IPS-18c (cell line): Measurements from ENCODE around the gene PIGC.

Experiments
- H3K4me3 ChIP-seq: 2 replicates; pipeline ENCODE4 v1.7.0; 2013; ENCODE audit warnings: low read depth, mild to moderate bottlenecking, low read length, moderate library complexity; ENCODE audit not compliant: insufficient read depth
- H3K9me3 ChIP-seq: one replicate; pipeline ENCODE4 v1.6.1; 2013; ENCODE audit warnings: mild to moderate bottlenecking, low read length, moderate library complexity; ENCODE audit not compliant: control insufficient read depth, insufficient read depth

The PIGC gene

DNA sequence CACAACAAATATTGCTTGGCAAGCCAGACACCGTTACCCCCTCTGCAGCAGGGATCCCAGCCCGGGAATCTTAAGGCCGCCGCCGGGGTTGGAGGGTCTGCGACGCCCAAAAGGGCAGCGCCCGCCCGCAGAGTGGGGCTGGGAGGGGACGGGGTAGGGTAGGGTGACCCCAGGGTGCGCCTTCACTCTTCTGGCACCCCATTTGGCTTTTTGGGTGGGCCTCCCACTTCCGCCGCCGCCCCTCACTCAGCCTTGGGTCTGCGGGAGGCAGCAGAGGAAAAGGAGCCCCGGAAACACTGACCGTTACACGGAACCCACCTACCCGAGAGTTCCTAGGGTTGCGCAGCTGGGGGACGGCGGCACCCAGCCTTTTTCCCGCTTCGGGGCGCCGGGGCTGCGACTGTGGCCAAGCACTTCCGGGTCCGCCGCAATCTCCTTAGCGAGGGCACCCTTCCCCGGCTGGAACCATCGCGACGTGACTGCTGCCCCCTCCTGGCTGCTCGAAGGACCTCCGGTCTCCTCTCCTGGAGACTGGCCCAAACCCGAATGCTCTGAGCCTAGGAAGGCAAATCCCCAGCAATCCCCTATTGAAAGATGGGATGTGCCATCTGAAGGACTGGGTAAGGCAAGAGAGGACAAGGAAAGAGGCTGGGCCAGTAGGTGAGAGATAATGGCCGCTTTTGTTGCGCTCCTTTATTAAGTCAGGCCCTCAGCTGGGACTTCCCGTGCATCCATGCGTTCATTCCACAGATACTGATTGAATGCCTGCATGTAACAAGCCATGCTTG, at the start of gene PIGC:
Gene PIGC, minus strand, starts transcription at position 404 of the 788 bp plus-strand sequence. CDS start 1,447 bp downstream, outside the sequence.
- H3K4me3 ChIP-seq = peak within 1 kb of the TSS; percentile 88
- no peaks in the 10 kb centered on the region for H3K9me3 ChIP-seq

DNA sequence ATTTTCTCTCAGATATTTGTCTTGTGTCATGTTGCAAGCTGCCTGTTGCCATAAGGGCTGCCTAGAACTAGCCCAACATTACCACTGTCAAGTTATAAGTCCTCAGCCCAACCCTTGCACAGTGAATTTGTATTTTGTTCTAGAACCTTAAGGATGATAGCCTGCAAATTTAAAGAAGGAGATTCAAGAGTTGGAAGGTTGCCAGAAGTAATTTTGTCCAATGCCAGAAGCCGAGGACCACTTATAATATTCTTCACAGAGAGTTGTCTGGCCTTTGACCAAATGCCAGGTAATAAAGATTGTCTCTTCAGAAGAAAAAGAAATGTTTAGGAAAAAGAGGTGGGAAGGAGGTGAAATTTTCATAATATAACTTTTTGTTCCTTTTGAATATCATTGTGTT, 48.6 kb upstream of the PIGC start:
- H3K9me3 ChIP-seq = no peaks in the 10 kb centered on the region
- H3K4me3 ChIP-seq = no peak overlapping the region

- no peaks in the 10 kb centered on the region for H3K9me3 ChIP-seq
- no peak overlapping the region for H3K4me3 ChIP-seq
These were observed 46.0 kb upstream of the PIGC start for GRCh38 chr1:172489847-172490246.

DNA sequence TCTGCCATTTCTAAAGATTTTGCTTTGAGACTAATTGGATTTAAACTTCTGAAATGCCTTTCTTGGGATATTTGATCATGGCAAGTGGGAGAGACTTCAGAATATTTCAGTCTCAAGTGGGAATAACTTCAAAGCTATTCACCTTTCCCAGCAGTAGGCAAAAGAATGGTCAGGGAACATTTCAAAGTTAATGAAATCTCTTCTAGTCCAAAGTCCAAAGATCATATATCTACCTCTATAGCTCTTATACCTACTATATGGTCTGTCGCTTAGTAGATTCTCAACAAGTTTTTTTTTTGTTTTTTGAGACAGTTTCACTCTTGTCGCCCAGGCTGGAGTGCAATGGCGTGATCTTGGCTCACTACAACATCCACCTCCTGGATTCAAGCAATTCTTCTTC, 44.5 kb upstream of the PIGC start:
- H3K4me3 ChIP-seq = no peak overlapping the region
- H3K9me3 ChIP-seq = no peaks in the 10 kb centered on the region

DNA sequence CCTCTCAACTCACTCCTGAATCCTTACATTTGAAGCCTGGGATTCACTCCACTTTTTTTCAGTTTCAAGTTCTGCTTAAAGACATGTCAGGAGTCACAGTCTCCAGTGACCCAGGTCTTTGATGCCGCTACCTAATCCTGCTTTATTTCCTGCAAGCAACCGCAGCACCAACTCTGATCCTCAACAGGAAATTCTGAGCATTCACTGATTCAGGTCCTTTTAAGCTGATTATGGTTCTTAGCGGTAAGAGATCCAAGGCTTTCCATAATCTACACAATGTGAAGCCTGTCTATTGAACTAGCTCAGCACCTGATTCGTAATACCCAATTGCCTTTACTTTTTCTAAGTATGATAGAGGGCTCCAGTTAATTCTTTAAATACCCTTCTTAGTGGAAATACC, 43.7 kb upstream of the PIGC start:
- H3K9me3 ChIP-seq = no peaks in the 10 kb centered on the region
- no peak overlapping the region for H3K4me3 ChIP-seq

DNA sequence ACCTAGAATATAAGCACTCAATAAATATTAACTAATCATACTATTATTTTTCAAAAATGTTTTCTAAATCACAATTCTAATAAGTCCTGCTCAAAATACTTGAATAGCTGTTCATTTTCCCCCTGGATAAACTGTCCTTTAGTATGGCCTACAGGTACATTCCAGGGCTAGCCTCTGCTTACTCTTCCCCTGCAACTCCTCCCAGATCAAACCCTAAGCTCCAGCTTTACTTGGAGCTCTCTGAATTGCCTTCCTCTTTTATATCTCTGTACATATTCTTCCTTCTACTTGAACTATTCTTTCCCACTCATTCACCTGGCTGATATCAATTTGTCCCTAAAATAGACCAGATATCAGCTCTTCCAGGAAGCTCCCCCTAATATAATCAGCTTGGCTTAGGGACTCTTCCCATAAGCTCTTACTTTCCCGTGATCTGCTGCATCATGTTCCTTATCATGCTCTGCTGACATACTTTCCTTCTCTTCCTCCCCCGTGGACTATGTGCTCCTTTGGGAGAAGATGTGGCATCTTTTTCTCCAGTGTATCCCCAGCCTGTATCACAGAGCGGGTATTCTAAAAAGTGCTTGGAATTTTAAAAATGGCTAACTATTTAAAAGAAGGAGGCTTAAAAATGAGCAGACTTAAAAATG, 43.1 kb upstream of the PIGC start:
- no peak overlapping the region for H3K4me3 ChIP-seq
- no peaks in the 10 kb centered on the region for H3K9me3 ChIP-seq

DNA sequence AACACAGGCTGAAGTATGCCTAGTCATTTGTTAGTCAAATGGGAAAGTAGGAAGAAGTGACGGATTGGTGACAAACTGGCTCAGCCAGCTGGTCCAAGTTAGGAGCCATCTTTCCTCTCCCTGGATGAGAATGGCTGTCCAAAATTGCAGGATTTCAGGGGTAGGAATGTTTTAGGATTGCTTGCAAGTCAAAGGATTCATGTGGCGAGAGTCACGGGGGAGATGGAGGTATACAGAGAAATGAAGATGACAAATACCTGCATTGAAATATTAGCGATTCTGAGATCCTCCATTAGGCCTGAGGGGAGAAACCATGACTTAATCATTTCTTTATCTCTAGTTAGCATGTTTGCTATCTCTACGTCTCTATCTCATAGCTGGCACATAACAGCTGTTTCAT, 41.8 kb upstream of the PIGC start:
- Histone ChIP-seq H3K9me3 (no peaks in the 10 kb centered on the region), H3K4me3 (no peak overlapping the region)

GRCh38 chr1:172484252-172484651, 40.4 kb upstream of the PIGC start:
- Histone ChIP-seq H3K9me3 (no peaks in the 10 kb centered on the region), H3K4me3 (no peak overlapping the region)

- H3K4me3 ChIP-seq = no peak overlapping the region
- H3K9me3 ChIP-seq = no peaks in the 10 kb centered on the region
These were observed 39.6 kb upstream of the PIGC start for GRCh38 chr1:172483448-172483847.

DNA sequence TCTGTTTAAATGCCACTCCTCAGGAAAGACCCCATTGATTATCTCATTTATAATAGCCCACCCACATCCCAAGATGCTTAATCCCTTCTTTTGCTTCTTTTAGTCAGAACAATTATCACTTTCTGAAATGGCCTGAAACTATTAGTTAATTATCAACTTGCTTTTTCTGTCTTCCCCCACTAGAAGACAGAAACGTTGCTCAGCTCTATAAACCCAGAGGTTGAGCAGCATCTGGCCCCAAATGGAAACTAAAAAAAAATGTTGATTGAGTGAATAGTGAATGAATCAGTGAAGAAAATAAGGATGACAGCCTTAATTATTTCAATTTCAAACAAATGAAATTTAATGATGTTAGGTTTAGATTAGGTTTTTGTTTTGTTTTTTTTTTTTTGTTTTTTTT, 38.2 kb upstream of the PIGC start:
- Histone ChIP-seq H3K9me3 (no peaks in the 10 kb centered on the region), H3K4me3 (no peak overlapping the region)

DNA sequence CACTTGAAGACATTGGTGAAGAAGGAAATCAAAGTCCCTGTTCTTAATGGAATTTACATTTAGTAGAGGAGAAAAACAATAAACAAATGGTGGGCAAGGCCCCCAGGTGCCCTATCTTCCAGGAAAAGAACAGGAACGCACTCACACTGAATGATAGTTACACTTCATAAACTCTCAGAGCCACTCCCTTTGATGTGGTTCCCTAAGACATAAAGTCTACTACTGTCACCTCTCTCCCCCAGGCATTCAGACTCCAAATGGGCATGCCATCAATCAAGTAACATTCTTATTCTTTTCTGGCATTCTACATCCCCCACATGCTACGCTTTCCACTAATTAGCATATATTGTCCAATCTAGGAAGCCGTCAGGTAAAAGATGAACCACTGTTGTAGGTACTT, 36.6 kb upstream of the PIGC start:
- no peak overlapping the region for H3K4me3 ChIP-seq
- H3K9me3 ChIP-seq = no peaks in the 10 kb centered on the region

DNA sequence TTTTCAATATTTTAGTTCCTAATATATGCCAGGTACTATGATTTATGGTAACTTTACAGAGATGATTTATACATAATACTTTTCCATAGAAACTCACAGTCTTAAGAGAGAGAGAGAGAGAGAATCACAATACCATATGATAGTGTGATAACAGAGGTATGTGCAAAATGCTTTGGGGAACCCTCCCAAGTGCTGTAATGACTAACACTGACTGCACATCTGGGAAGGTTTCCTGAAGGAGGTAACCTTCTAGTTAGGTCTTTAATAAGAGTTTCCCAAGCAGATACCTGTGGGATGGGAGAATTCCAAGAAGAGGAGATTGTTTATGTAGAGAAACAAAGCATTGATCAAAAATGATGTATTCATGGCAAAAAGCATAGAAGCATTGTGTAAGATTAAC, 34.6 kb upstream of the PIGC start:
- Histone ChIP-seq H3K4me3 (no peak overlapping the region), H3K9me3 (no peaks in the 10 kb centered on the region)

- Histone ChIP-seq H3K4me3 (no peak overlapping the region), H3K9me3 (no peaks in the 10 kb centered on the region)
These were observed 33.9 kb upstream of the PIGC start for GRCh38 chr1:172477741-172478140.

DNA sequence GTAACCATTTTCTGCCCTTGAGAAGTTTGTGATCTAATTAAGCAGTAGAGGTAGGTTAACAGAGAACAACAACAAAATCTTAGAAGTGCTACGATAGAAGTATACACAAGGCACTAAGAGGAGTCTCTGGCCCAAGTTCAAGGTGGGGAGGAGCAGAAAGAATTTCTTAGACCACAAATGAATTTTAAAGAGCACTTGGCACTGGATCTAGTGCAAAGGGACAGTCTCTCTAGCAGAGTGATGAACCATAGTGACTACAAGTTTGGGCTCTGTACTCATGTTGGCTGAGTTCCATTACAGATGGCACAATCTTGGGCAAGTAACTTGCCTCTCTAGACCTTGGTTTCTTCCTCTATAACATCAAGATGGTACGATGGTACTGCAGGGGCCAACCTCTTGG, 33.3 kb upstream of the PIGC start:
- no peak overlapping the region for H3K4me3 ChIP-seq
- no peaks in the 10 kb centered on the region for H3K9me3 ChIP-seq

GRCh38 chr1:172476218-172476811, 32.4 kb upstream of the PIGC start:
- Histone ChIP-seq H3K9me3 (no peaks in the 10 kb centered on the region), H3K4me3 (no peak overlapping the region)

DNA sequence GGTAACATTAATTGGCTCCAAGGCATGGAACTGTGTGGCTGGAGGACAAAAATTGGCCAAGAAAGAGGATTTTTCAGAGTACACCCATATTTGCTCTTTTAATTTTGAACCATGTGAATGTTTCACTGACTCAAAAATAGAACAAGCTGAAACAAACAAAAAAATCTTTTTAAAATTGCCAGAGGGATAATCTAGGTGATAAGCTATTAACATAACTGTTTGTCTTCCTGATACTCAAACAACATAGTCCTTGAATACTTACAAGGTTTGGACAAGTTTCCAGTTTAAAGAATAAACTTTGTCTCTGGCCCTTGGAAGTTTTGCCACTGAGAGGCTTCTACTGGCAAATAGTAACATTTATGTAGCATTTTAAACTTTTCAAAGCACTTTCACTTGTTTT, 30.0 kb upstream of the PIGC start:
- no peaks in the 10 kb centered on the region for H3K9me3 ChIP-seq
- H3K4me3 ChIP-seq = no peak overlapping the region

- Histone ChIP-seq H3K4me3 (no peak overlapping the region), H3K9me3 (no peaks in the 10 kb centered on the region)
These were observed 29.4 kb upstream of the PIGC start for GRCh38 chr1:172473302-172473701.

- Histone ChIP-seq H3K4me3 (no peak overlapping the region), H3K9me3 (no peaks in the 10 kb centered on the region)
These were observed 28.6 kb upstream of the PIGC start for GRCh38 chr1:172472495-172472894.
